GM06990 (cell line): ENCODE data around the gene WAC.
"Not testable (repeated sequence)": the region's sequence is repeated elsewhere in the genome, so short reads cannot be mapped to it uniquely, and the experiment has no call there.

Source experiments
- DNase-seq: peaks from one replicate; pipeline ENCODE4 v3.0.0-alpha.2; 2011; ENCODE audit not compliant: insufficient read length; ENCODE audit errors: extremely low read depth
- H3K27me3 ChIP-seq: replicated peaks from 2 replicates; pipeline ENCODE4 v1.6.0; 2011; ENCODE audit warnings: low read length; ENCODE audit not compliant: control insufficient read depth, insufficient read depth
- H3K36me3 ChIP-seq: 2 replicates; pipeline ENCODE4 v1.5.1; 2011; ENCODE audit warnings: low read length; ENCODE audit not compliant: control insufficient read depth, insufficient read depth
- H3K4me3 ChIP-seq: replicated peaks from 2 replicates; pipeline ENCODE4 v1.5.1; 2011; ENCODE audit warnings: low read depth, mild to moderate bottlenecking, control low read depth, low read length
- CTCF ChIP-seq: IDR thresholded peaks from 2 replicates; pipeline ENCODE4 v1.5.1; 2011; ENCODE audit warnings: low read length, control low read depth, mild to moderate bottlenecking, inconsistent platforms; ENCODE audit not compliant: insufficient read depth, poor library complexity, severe bottlenecking

WAC gene

GRCh38 chr10:28505359-28505959 lies 27.5 kb upstream of the WAC start:
- Histone ChIP-seq H3K4me3 (no peak overlapping the region), H3K27me3 (no peaks in the 10 kb centered on the region), H3K36me3 (no peaks in the 10 kb centered on the region)
- no peak for DNase-seq
- TF ChIP-seq CTCF, result no peak

GRCh38 chr10:28508304-28508925 lies 24.5 kb upstream of the WAC start:
- TF ChIP-seq CTCF, result no peak

GRCh38 chr10:28509286-28509685 lies 23.6 kb upstream of the WAC start:
- Histone ChIP-seq H3K36me3 (no peaks in the 10 kb centered on the region), H3K4me3 (no peak overlapping the region), H3K27me3 (no peaks in the 10 kb centered on the region)
- no peak for TF ChIP-seq CTCF
- DNase-seq, result no peak

More at GRCh38 chr10:28508304-28508925, 24.5 kb upstream of the WAC start:
- Histone ChIP-seq H3K36me3 (no peaks in the 10 kb centered on the region), H3K27me3 (no peaks in the 10 kb centered on the region), H3K4me3 (no peak overlapping the region)
- DNase-seq, result no peak

GRCh38 chr10:28514648-28515047 lies 18.3 kb upstream of the WAC start:
- Histone ChIP-seq H3K36me3 (no peaks in the 10 kb centered on the region), H3K4me3 (no peak overlapping the region), H3K27me3 (no peaks in the 10 kb centered on the region)
- no peak for DNase-seq
- TF ChIP-seq CTCF, result no peak

GRCh38 chr10:28520346-28520745 lies 12.6 kb upstream of the WAC start:
- no peak for TF ChIP-seq CTCF
- Histone ChIP-seq H3K4me3 (no peak overlapping the region), H3K27me3 (no peaks in the 10 kb centered on the region), H3K36me3 (no peaks in the 10 kb centered on the region)
- DNase-seq, result no peak

- H3K27me3 ChIP-seq, H3K36me3 ChIP-seq, DNase-seq, H3K4me3 ChIP-seq: not testable (repeated sequence)
Observed at GRCh38 chr10:28520828-28521227, 12.1 kb upstream of the WAC start.

- H3K4me3 ChIP-seq, H3K36me3 ChIP-seq, H3K27me3 ChIP-seq, DNase-seq: not testable (repeated sequence)
Observed at GRCh38 chr10:28521961-28522360, 11.0 kb upstream of the WAC start.
